T-helper 2 cell treated with Interferon-gamma antibody and Interleukin-4, amounts not matched to agents 100 ng/mL and 5 ng/mL, for 36 hours (primary cell): ENCODE data around the gene SLC30A2. TPM values are rescaled to one million over a fixed set of nuclear protein-coding genes. Genes with fewer than 3 reads are reported as not detected.

ENCODE experiments used
- intact Hi-C: fragments of 100-400 bp; cut with micrococcal nuclease; formaldehyde crosslinking; loops from one replicate; pipeline ENCODE4 v1.15.1; 2023
- total RNA-seq: library from RNA; stranded (reverse); gene quantifications from 2 replicates; pipeline ENCODE4 v1.2.3, GENCODE V29; 2022

SLC30A2 gene
- total RNA-seq, 1 donor from 2014 or later: not detected

DNA sequence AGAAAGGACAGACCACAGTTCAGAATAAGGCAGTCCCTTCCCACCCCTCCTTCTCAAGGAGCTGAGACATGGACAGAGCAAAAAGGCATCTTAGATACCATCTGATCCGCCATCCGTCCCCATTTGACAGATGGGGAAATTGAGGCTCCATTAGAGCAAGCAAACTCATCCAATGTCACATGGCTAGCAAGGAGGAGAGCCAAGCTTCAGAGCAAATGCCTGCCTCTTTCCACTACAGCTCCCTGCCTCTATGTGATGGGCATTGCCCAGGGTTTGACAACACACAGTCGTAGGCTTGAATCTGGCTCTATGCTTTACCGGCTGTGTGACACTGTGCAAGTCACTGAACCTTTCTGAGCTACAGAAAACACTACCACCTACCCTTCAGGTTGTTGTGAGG lies 3.9 kb downstream of the SLC30A2 start:
- intact Hi-C loops: no loop called here

DNA sequence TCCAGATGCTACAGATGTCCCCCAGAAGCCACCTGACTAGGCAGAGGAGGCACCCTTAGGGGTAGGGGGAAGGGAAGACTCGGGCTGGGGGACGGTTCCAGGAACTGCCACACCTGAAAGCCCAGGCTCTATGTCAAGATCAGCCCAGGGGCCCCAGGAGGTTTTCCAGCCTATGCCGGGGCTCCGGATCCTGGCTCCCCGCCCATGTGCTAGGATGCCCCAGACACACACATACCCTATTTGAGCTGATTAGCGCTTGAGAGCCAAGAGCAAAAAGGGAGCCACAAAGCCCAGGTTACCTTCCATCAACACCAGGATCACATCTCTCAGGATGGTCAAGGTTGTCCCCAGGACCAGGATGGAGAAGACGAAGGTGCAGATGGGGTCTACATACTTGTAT lies 4.5 kb downstream of the SLC30A2 start:
- intact Hi-C loops: no loop called here

DNA sequence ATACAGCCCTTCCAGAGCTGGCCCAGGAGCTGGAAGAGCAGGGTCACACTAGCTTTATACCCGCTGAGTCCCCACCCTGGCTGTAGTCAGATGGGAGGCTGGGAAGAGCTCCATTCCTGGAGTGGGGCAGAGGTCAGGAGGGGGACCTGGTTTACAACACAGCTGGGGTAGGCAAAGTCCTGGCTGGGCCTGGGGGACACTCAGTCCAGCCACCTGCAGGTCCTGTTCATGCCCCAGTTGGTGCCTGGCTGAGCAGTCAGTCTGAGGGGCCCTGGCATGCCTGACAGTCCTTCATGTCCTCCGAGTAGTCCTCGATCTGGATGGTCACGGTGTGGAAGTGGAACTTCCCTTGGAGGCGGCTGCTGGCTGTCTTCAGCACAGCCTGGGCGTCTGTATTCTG lies 7.0 kb downstream of the SLC30A2 start:
- intact Hi-C loops: loop anchor here (5.0 kb wide), 1 partner anchor 73 kb away; the partner anchor contains the start of gene PDIK1L

DNA sequence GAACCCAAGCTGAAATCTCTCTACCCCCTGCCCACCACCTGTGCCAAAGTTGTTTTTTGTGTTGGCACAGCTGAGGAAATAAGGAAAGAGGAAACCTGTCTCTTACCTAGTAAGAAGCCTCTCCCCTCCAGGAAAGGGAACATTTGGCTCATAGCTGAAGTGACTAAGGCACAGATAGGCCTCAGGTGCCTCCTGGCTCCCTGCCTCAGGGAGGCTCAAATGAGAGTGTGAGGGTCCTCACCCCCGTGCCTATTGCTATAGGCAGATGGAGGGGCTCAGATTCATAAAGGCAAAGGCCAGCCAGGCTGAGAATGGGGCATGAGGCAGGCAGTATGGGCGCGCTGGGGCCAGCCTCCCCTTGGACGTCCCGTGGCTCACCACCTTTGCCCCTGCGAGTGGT lies 7.4 kb downstream of the SLC30A2 start:
- intact Hi-C loops: loop anchor here (5.0 kb wide), 1 partner anchor 74 kb away; the partner anchor contains the start of gene PDIK1L

DNA sequence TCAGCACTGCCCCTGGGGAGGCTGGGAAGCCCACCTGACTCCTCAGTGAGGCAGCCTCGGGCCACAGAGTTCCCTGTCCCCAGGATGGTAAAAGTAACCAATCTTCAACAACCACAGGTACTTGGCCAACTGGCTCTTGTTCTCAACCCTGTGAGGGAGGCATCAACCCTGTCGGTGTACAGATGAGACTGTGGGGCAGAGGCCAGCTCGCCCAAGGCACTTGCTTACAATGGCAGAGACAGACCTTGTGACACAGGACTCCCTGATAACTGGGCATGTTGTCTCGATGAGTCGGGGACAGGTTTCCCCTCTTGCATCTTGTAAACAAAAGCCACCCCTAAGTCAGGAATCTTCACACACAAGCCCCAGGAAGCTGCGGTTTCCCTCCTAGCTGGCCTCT lies 8.0 kb downstream of the SLC30A2 start:
- intact Hi-C loops: loop anchor here (5.0 kb wide), 1 partner anchor 74 kb away; the partner anchor contains the start of gene PDIK1L

DNA sequence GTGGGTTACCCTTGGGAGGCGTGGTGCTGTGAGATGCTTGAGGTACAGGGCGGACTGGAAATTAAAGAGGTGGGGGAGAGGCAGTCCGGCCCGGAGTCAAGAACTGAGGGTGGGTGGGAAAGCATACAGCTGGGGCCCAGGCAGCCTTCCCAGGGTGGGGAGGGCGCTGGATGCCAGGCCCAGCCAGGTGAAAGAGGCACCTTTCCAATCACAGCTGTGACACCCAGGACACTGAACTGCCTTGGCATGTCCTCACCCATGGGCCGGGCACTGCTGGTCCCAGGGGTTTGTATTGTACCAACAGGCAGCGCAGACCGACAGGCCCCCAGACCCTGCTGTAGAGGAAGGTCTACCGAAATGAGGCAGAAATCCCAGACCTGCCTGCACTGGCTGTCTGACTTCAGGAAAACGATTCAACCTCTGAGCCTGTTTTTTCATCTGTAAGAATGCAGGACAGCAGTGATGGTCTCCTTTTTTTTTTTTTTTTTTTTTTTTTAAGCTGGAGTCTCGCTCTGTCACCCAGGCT lies 9.1 kb downstream of the SLC30A2 start:
- intact Hi-C loops: loop anchor here (1.0 to 5.0 kb wide), 2 partner anchors 75 to 127 kb away; partner anchors contain the start of gene PDIK1L

DNA sequence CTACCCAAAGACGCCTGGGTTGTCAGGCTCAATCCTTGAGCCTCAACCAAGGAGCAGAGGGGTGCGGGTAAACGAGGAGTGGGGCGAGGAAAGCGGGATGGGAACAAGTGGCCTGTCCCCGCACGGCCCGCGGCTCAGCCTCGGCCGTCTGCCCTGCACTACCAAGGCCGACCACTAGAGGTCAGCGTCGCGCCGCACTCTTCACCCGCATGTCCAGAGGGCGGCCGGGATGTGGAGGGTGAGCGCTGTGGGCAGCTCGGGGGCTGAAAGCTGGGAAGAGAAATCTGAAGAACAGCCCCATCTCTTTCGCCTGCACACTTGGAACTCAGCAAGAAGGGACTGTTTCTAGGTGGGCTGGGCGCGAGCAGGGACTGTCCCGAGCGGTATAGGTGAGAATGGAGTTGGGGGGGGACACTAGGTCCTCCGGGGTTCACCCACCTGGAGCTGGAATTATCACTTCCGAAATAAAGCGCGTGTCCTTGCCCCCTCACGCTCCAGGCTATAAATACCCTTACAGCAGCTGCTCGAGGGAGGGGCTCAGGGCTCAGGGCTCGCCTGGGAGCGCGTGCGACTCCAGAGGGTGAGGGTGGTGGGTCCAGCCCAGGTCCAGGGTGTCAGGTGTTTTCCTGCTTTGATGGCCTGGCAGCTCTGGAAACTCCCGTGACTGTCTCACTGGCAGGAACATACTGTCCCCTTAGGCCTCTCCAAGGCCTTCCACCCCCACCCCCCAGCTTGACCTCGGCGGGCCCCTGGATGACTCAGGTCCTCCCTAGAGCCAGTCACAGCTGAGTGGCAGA lies 9.8 kb downstream of the SLC30A2 start:
- intact Hi-C loops: loop anchor here (1.0 to 5.0 kb wide), 5 partner anchors 38 to 133 kb away; partner anchors contain the start of genes PAFAH2, PDIK1L and ZNF593

DNA sequence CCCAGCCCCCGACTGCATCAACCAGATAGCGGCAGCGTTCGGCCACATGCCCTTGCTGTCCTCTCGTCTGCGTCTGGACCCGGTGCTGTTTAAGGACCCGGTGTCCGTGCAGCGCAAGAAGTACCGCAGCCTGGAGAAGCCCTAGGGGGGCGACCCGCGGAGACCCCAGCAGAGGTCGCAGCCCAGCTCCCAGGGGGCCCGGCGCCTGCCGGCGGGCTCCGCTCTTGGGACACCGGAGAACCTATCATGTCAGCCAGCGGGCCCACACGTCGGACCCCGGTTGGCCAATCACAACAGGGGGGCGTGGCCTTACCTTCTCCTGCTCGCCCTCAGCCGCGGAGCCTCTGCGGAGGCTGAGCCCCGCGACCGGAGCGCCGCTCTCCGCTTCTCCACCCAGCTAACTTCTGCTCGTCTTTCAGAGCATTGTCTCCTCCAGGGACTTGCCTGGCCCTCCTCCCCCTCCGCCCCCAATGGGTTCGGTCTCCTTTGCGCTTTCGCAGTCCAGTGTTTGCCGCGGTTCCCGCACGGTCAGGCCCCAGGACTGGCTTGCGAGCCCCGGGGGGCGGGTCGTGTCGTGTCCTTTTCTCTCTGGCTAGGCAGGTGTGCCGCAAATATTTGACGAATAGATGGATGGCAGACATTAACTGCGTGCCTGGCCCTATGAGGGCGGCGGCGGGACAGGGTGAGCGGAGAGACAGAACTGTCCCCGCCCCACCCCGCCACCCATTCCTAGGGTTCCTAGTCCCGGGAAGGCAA lies 10.5 kb downstream of the SLC30A2 start:
- intact Hi-C loops: loop anchor here (1.0 to 5.0 kb wide), 4 partner anchors 37 to 134 kb away; partner anchors contain the start of genes PAFAH2, PDIK1L and ZNF593

DNA sequence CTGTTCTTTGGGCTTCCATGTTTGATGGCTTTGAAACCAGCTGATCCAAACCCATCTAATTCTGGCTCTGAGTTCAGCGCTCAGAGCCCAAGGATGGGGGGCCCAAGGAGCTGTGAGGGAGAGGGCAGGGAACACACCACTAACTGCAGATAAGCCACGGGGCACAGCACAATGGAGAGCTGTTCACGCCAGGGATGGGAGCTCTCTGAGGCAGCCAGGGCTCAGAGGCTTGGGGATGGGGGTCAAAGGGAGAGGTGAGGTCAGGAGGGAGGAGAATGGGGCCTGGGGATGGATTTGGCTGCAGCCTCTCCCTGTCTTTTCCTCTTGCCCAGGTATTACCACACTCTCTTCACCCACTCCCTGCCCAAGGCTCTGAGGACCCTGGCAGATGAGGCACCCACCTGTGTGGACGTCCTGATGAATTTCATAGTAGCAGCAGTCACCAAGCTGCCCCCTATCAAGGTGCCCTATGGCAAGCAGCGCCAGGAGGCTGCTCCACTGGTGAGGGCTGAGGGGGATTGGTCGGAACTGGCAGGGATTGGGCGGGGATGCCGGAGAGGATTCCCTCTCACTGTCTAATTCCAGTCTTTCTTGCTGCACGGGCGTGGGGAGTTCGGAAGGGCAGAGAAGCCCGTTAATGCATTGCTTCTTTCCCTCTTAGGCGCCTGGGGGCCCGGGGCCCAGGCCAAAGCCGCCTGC lies 11.3 kb downstream of the SLC30A2 start:
- intact Hi-C loops: loop anchor here (1.0 to 5.0 kb wide), 4 partner anchors 36 to 135 kb away; partner anchors contain the start of genes PAFAH2, PDIK1L and ZNF593

DNA sequence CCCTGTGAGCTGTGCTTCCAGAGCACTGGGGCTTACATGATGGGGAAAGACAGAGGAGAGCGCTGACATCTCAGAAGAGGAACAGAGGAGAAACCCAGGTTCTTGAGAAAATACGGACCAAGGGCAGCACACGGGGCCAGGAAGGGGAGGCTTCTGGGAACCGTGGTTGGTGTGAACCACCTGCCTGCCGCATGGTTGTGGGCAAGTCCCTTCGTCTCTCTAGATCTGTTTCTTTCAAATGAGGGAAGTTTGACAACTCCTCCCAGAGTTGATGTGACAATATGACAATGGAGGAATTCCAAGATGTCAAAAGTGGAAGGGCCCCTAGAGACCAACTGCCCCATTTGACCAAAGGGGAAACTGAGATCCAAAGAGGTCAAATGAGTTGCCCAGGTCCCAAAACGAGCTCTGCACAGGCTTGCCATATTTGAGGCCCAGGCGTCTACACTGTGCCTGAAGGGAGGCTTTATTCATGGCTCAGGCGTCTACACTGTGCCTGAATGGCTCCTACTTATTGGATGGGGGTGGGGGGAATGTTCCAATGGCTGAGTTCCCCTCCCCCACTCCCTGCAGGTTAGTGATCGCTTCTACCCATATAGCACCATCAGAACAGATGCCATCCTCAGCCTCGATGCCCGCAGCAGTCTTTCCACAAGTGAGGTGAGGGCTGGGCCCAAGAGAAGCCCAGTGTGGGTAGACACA lies 13.1 kb downstream of the SLC30A2 start:
- intact Hi-C loops: no loop called here

DNA sequence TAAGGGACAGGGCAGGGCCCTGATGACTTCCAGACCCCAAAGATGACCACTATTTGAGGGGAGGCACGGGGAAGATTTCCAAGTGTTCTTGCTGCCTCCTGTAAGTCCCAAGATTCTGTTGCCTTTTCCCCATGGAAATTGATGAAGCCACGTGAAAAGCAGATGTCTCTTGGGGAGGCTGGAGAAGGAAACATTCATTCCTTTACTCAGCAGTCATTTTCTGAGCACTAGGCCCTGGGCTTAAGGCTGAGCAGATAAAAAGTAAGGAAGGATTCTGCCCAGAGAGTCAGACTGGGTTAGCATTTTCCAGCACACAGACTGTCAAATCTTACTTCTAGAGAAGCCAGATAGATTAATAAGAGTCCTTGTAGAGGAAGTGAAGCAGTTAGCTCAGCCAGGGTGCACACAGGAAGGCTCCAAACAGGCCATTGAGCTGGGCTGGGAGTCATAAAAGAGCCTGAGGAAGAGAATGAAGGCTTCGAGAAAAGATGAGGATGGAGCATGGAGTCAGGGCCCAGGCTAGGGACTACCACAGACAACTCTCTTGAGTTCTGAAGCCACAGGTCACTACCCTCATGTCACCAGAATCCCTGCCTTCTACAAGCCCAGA lies 14.2 kb downstream of the SLC30A2 start:
- intact Hi-C loops: no loop called here

DNA sequence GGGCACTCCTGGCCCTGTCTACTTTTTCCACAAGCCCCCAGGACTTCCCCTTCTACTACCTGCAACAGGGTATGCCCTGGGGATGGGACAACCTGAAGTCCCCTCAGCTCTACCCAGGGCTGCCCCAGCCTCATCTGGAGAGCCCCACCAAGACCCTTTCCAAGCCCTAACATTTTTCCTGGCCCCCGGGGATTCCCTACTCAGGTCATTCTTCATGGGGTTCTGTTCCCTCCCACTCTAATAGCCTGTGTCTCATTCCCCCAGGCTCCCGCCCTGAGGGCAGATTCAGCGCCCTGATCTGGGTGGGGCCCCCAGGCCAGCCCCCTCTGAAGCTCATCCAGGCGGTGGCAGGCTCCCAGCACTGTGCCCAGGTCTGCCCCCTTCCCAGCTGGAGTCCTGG lies 14.7 kb downstream of the SLC30A2 start:
- intact Hi-C loops: no loop called here

DNA sequence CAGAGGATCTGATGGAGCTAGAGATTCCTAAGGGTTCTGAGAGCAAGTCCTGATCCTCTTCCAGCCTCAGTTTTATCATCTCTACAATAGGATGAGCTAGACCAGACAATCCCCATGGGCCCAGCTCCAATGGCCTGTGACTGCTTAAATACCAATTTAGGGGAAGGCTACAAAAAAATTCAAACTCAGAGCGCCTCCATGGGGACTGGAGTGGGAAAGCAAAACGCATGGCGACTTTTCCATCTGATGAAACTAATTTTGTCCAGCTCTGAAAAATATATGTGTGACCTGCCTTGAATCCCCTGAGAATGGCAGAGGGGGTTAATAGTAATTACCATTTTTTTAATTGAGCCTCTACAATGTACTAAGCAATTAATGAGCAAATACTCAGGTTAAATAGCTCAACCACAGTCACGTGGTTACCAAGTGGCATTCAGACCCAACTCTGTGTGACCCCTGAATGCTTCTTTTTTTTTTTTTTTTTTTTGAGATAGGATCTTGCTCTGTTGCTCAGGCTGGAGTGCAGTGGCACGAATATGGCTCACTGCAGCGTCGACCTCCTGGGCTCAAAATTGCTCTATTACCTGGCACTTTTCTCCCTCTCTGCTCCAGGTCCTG lies 15.9 kb downstream of the SLC30A2 start:
- intact Hi-C loops: no loop called here

DNA sequence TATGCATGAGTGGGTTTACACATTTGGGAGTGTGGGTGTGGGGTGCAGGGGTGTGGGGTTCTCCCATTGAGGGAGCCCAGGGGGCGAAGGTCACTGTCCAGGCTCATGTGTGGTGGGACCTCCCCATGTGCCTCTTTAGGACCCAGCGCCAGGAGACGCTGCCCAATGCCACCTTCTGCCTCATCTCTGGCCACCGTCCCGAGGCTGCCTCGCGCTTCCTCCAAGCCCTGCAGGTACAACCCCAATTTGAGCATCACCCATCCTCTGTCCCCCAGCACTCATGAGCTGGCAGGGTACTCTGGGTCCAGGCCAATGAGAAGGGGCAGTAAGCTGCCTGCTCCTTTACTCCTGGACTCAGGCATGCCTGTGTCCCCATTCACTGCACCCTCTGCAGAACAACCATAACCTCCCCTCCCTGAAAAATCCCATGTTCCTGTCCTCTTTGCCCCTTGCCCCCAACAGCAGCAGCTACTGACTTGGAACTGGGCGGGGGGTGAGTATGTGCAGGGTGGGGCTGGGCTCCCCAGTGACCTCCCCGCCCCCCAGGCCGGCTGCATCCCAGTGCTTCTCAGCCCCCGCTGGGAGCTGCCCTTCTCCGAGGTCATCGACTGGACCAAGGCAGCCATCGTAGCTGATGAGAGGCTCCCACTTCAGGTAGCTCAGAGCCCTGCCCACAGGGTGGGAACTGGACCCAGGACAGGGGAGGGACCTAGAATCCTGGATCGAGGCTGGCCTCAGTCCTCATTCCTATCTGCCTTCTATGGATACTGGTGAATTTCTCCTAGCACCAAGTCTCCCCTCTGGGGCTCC lies 16.7 kb downstream of the SLC30A2 start:
- intact Hi-C loops: no loop called here

DNA sequence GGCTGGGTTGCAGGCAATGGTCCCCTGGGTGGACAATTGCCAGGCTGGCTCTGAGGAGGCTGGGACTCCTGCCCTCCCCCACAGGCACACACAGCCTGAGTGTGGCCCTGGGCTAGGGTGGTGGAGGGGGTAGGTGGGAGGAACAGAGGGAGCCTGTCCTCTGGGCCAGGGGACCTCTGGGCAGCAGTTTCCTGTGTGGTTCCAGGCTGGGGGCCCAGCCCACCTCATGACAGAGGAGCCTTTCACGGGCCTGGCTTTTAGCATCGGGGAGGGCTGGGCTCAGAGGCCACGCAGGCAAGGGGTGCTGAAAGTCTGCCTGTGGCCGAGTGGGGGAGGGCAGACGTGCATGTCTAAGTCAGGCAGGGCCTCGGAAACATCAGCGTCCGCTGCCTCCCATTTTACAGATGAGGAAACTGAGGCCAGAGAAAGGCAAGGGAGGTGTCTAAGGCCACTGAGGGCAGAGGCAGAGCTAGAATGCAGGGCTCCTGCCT lies 17.4 kb downstream of the SLC30A2 start:
- intact Hi-C loops: no loop called here

DNA sequence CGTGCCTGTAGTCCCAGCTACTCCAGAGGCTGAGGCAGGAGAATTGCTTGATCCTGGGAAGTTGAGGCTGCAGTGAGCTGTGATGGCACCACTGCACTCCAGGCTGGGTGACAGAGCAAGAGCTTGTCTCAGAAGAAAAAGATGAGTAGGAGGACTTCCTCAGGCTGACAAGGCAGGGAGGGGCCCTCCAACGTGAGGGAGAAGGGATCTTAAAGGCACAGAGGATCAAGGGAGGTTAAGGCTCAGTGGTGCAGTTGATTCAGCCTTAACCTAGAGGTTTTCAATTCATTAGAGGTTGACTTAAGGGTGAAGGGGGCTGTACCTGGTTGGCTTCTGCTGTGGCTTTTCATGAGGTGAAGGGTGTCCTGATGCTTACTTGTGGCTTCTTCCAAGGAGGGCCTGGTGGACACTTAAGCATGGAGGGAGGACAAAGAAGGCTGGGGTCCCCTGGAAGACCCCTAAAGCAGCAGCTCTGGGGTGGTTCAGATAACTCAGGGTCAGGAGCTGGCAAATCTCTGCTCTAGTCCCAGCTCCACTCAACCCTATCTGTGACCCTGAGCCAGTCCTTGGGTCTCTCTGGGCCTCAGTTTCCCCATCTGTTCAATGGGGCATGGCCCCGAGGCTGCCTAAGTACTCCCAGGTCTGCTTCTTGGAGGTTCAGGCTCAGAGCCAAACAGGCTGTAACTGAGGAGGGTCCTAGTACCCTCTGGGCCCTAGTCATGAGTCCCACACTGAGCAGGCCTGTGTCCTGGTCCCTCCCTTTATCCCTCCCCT lies 18.0 kb downstream of the SLC30A2 start:
- intact Hi-C loops: no loop called here

DNA sequence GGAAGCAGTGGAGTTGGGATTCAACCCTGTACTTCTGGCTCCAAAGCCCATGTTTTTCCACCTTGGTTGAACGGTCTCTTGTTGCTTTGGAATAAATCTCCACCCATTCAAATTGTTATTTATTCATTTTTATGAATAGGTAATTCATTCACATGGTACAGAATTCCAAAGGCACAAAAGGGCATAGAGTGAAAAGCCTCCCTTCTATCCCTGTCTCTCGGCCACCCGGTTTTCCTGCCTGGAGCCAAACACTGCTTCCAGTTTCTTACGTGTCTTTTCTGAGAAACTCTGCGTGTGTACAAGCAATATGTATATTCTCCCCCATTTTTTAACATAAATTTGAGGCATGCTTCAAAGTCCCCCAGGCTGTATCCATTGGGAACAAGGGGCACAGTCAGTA lies 20.4 kb downstream of the SLC30A2 start:
- intact Hi-C loops: no loop called here

DNA sequence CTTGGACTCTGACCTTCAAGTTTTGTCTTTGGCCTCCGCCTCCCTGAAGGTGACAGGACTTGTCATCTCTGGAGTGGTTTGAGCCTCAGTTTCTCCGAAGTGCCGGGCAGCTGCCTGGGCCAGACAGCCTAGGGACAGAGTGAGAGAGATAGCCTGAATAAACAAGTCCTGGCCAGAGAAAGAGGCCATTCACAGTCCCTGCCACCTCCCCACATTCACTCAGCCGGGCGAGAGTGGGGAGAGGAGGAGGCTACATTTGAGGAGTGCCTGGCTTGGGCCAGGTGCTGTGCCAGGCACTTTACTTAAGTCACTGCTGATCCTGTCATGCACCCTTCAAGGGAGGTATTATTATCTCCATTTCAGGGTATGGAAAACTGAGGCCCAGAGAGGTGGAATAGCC lies 20.9 kb downstream of the SLC30A2 start:
- intact Hi-C loops: no loop called here
